PFSK-1 (cell line): ENCODE measurements around the gene SLC18A2.

Experiments used
- FOXP2 ChIP-seq: optimal IDR thresholded peaks from 2 replicates; pipeline ENCODE3; 2011; ENCODE audit warnings: borderline replicate concordance, control low read depth, inconsistent platforms; ENCODE audit not compliant: insufficient read depth; ENCODE audit errors: extremely low read length, extremely low read depth
- POLR2AphosphoS5 ChIP-seq: IDR thresholded peaks from 2 replicates; pipeline ENCODE4 v1.6.1; 2012; ENCODE audit warnings: low read depth, mild to moderate bottlenecking, control low read depth, low read length, moderate library complexity
- SIN3A ChIP-seq: IDR thresholded peaks from 2 replicates; pipeline ENCODE4 v1.6.1; 2012; ENCODE audit warnings: mild to moderate bottlenecking, low read length, moderate library complexity, borderline replicate concordance; ENCODE audit not compliant: insufficient read depth
- TAF1 ChIP-seq: IDR thresholded peaks from 2 replicates; pipeline ENCODE4 v1.6.1; 2012; ENCODE audit warnings: low read length, control low read depth, borderline replicate concordance; ENCODE audit not compliant: insufficient read depth
- TF ChIP-seq, protein P1 (sequence below), 2 experiments: IDR thresholded peaks; 2 replicates each; pipeline versions ENCODE4 v1.6.1 to v1.8.0; 2011 to 2012; ENCODE audit warnings: low read depth in 2 of 2, low read length in 2 of 2, control low read depth in 1 of 2, inconsistent platforms in 1 of 2, mild to moderate bottlenecking in 1 of 2, moderate library complexity in 1 of 2; ENCODE audit not compliant: insufficient read depth in 1 of 2

The SLC18A2 gene

DNA sequence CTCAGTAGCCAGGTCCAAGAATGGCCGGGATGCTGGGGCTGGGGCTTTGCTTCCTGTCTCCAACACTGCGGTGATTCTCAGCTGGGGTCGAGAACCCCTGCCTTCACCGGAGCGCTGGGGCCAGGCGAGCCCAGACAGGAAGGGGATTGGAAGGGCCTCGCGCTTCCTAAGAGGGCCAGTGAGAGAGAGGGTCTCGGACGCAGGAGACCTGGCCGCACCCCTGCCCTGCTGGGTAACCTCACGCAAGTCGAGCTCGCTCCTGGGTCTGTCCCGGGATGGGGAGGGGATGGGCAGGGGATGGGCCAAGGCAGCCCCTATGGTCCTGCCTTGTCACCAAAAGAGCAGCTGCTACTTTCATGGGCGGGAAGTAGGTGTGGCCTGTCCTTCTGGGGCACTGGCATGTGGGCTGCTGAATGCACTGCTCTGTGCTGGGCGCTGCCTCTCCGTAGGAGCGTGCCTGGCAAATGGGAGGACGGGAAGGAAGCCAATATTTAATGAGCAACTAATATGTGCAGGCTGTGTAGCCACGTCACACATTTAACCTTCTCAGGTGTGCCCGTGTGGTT is 23.6 kb upstream of the SLC18A2 start:
- TF ChIP-seq SIN3A = no peak
- no peak for TF ChIP-seq TAF1

DNA sequence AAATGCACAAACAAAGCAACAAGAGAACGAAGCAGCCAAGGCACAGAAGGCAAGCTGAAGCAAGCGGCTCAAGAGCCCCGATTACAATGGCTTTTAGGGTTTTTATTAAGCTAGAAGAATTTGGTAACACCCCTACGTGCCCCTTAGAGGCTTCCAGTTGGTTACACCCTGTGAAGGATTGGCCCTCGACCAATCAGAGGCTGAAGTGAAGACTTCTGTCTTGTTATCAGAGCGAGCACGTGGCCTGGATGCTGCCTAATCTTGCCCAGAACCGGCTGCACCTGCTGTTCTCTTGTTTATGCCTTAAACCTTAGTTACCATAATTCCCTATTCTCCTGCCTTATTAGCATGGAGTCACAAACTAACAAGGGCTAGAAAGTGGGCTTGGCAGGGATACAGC is 22.3 kb upstream of the SLC18A2 start:
- TF ChIP-seq FOXP2 = no peak
- TF ChIP-seq, protein P1, sequence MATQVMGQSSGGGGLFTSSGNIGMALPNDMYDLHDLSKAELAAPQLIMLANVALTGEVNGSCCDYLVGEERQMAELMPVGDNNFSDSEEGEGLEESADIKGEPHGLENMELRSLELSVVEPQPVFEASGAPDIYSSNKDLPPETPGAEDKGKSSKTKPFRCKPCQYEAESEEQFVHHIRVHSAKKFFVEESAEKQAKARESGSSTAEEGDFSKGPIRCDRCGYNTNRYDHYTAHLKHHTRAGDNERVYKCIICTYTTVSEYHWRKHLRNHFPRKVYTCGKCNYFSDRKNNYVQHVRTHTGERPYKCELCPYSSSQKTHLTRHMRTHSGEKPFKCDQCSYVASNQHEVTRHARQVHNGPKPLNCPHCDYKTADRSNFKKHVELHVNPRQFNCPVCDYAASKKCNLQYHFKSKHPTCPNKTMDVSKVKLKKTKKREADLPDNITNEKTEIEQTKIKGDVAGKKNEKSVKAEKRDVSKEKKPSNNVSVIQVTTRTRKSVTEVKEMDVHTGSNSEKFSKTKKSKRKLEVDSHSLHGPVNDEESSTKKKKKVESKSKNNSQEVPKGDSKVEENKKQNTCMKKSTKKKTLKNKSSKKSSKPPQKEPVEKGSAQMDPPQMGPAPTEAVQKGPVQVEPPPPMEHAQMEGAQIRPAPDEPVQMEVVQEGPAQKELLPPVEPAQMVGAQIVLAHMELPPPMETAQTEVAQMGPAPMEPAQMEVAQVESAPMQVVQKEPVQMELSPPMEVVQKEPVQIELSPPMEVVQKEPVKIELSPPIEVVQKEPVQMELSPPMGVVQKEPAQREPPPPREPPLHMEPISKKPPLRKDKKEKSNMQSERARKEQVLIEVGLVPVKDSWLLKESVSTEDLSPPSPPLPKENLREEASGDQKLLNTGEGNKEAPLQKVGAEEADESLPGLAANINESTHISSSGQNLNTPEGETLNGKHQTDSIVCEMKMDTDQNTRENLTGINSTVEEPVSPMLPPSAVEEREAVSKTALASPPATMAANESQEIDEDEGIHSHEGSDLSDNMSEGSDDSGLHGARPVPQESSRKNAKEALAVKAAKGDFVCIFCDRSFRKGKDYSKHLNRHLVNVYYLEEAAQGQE (IDR thresholded peaks at IDR 0.05; ENCODE audit: insufficient read depth in 1 of 2, low read depth in 2 of 2, low read length in 2 of 2) = no peak
- no peak for TF ChIP-seq POLR2AphosphoS5
- no peak for TF ChIP-seq TAF1
- no peak for TF ChIP-seq SIN3A

DNA sequence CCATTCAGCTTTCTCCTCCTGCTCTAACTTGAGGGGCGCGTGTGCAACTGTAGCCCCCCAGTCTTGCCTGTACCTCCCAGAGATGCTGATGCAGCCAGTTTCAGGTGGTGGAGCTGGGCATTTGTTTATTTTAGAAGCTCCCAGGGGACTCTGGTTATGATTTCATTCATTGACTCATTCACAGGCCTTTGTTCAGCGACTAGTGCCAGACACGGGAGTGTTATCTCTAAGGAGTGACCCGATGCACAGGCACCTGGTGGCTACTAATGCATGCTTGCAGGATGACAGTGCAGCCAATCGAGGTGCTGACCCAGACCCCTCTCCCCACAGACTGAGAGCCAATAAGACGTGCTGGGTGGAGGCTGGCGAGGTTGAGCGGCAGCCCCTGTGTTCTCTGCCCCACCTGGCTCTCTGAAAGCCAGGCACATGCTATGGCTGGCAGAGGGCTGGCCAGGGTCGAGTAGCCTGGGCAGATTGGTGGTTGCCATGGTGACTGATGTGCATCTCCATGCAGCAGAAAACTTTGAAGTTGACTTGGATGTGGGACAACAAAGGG is 19.7 kb upstream of the SLC18A2 start:
- no peak for TF ChIP-seq TAF1

DNA sequence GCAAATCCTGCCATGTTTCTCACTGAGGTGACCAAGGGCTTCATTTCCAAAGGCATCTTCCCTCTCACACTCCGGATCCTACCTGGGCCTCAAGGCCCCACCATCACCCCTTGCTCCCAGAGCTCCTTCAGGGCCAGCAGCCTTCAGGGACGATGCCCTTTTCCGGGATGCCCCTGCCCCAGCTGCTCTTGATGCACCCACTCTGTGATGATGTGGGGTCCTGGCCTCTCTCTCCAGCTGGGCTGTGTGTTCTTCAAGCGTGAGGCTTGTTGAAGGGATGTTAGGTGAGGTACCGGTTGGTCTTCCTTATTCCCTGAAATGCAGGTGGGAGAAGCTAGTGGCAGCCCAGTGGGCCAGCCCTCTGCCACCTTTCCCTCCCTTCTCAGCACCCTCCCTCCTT is 18.4 kb upstream of the SLC18A2 start:
- TF ChIP-seq, protein P1 (IDR thresholded peaks at IDR 0.05; ENCODE audit: insufficient read depth in 1 of 2, low read depth in 2 of 2, low read length in 2 of 2) = no peak
- TF ChIP-seq FOXP2 (no peak), TAF1 (no peak), SIN3A (no peak), POLR2AphosphoS5 (no peak)

DNA sequence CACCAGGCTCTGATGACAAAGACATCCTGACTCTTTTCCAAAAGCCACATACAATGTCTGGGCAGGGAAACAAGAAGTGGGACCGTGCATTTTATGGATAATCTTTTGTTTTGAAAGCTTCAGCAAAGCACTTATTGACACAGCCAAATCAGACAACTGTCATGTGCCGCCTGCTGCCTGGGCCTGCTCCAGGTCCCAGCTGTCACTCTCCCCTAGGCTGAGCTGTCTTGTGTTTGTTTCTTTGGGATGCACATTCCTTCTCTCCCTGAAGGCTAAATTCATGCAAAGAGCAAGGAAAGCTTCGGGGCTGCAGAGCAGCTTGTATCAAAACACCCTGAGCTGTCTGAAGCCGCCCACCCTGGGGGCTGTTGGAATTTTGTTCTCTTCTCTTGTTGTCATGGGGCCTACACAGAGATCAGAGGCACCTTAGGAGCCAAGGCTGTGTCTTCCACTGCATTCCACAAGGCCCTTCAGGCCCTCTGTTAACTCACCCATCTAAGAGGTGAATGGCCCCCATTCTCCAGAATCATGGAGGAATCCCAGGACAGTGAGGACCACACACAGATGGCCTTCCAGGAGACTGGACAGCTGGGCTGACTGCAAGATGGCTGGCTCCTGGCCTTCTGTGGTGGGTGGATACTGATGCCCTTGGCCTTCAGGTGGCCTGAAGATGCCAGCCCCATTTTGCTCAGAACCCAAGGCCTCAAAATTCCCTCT is 17.8 kb upstream of the SLC18A2 start:
- TF ChIP-seq TAF1 (no peak), FOXP2 (no peak)

DNA sequence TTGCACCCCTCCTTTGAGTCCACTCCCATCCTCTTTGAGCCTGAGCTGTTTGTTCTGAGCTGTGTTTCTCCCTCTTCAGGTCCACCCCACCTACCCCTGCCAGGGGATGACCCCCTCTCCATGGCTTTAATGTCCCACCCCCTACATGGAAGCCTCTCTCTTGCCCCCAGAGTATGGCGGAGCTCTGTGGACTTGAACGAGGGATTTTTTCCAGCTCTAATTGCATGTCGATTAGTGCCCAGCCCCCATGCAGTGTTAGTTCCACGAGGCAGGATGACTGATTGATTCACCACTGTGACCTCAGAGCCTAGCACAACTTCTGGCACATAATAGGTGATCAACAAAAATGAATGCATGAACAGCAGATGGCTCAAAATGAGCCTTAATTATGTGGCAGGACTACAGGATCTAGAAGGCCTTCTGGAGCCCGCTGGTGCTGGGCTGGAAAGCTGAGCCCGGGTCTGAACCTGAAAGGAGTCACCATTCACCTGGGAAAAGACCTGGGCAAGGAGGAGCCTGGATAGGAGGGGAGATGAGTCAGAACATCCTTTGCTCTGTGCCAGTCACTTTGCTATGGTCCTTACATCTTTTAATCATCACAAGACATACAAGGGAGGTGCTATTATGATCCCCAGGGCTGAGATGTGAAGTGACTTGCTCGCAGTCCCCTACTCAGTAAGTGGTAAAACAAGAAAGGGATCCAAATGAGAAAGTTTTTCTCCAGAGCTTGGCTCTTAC is 17.1 kb upstream of the SLC18A2 start:
- TF ChIP-seq SIN3A (no peak), TAF1 (no peak), FOXP2 (no peak), POLR2AphosphoS5 (no peak)
- TF ChIP-seq, protein P1 (IDR thresholded peaks at IDR 0.05; ENCODE audit: insufficient read depth in 1 of 2, low read depth in 2 of 2, low read length in 2 of 2) = no peak
